ENCODE results near the gene ZBTB7B. TPM values are rescaled to one million over a fixed set of nuclear protein-coding genes. Genes with fewer than 3 reads are reported as not detected.

Gene ZBTB7B
- total RNA-seq, 2 experiments from 2014 or later = 16.3 to 23.2 TPM

DNA sequence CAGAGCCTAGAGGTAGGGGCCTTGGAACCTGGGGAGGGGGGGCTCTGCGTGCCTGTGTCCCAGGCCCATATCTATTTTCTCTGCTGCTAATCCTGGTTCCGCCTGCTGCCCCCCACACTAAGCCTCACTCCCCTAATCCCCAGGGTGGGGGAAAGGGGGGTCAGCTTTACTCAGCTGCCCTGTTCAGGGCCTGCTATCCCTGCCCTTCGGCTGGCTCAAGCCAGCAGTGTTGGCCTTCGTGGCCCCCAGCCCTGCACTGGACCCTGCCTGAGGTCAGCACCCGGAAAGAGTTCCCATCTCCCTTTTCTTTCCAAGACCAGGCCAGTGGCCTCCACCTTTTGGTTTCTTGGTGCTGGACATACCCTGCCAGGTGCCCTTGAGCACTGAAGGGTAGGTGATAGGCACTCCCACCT is 8.4 kb downstream of the ZBTB7B start:
- no peak overlapping the region for H3K4me2 ChIP-seq (ENCODE audit: low read length)
- H3K4me1 ChIP-seq (ENCODE audit: insufficient read depth, low read length, poor library complexity, severe bottlenecking) = peaks cover 80% of the 10 kb centered on the region
- no peak overlapping the region for H3K4me3 ChIP-seq (ENCODE audit: low read depth, low read length, poor library complexity, severe bottlenecking)
- intact Hi-C loops (cut with micrococcal nuclease; ENCODE audit: unreplicated experiment) = no loop called here
- BruUV-seq (replicated peaks) = no TSS peak
- no peaks in the 10 kb centered on the region for H3K9me2 ChIP-seq (ENCODE audit: insufficient read depth, low read length)
- H3K27ac ChIP-seq (ENCODE audit: low read depth, low read length, poor library complexity, severe bottlenecking) = no peak overlapping the region
- POLR2A ChIA-PET = interaction anchor here (0.6 kb wide), 1 partner anchor 972 kb away, joined by 4 read pairs; no protein-coding TSS in a partner anchor
- H3K36me3 ChIP-seq (ENCODE audit: insufficient read depth, low read length) = peaks cover 14% of the 10 kb centered on the region; the same call in 1 of the 2 replicates
- CTCF ChIA-PET (ENCODE audit: unreplicated experiment) = no interaction called here
- H3K9me3 ChIP-seq (ENCODE audit: low read length) = no peaks in the 10 kb centered on the region
- no peaks in the 10 kb centered on the region for H3K79me2 ChIP-seq (ENCODE audit: insufficient read depth, low read depth, low read length)
- TF ChIP-seq EZH2phosphoT487 (IDR thresholded peaks at IDR 0.05; ENCODE audit: borderline replicate concordance, low read depth, low read length) (no peak), CTCF (conservative IDR thresholded peaks at IDR 0.05; ENCODE audit: low read length) (no peak)
- no peaks in the 10 kb centered on the region for H4K20me1 ChIP-seq (ENCODE audit: insufficient read depth, low read length)
- DNase-seq (ENCODE audit: low spot score) = no peak
- H2AFZ ChIP-seq (ENCODE audit: low read length) = no peak overlapping the region

- H3K4me1 ChIP-seq (ENCODE audit: insufficient read depth, low read length, poor library complexity, severe bottlenecking) = peaks cover 80% of the 10 kb centered on the region
- BruUV-seq (replicated peaks) = no TSS peak
- intact Hi-C loops (cut with micrococcal nuclease; ENCODE audit: unreplicated experiment) = no loop called here
- H3K36me3 ChIP-seq (ENCODE audit: insufficient read depth, low read length) = peaks cover 19% of the 10 kb centered on the region; the same call in 1 of the 2 replicates
- no peak overlapping the region for H3K4me3 ChIP-seq (ENCODE audit: low read depth, low read length, poor library complexity, severe bottlenecking)
- CTCF ChIA-PET (ENCODE audit: unreplicated experiment) = interaction anchor here (0.5 kb wide), 1 partner anchor 45 kb away, joined by 4 read pairs; no protein-coding TSS in a partner anchor
- H3K9me2 ChIP-seq (ENCODE audit: insufficient read depth, low read length) = no peaks in the 10 kb centered on the region
- TF ChIP-seq CTCF (conservative IDR thresholded peaks at IDR 0.05; ENCODE audit: low read length) (no peak), EZH2phosphoT487 (IDR thresholded peaks at IDR 0.05; ENCODE audit: borderline replicate concordance, low read depth, low read length) (no peak)
- H3K79me2 ChIP-seq (ENCODE audit: insufficient read depth, low read depth, low read length) = no peaks in the 10 kb centered on the region
- POLR2A ChIA-PET = interaction anchor here (0.6 kb wide), 1 partner anchor 972 kb away, joined by 4 read pairs; no protein-coding TSS in a partner anchor
- H3K9me3 ChIP-seq (ENCODE audit: low read length) = no peaks in the 10 kb centered on the region
- H4K20me1 ChIP-seq (ENCODE audit: insufficient read depth, low read length) = no peaks in the 10 kb centered on the region
- H3K27ac ChIP-seq (ENCODE audit: low read depth, low read length, poor library complexity, severe bottlenecking) = no peak overlapping the region
- no peak for DNase-seq (ENCODE audit: low spot score)
- H2AFZ ChIP-seq (ENCODE audit: low read length) = no peak overlapping the region
- H3K4me2 ChIP-seq (ENCODE audit: low read length) = no peak overlapping the region
Observed at GRCh38 chr1:155011437-155012025, 8.9 kb downstream of the ZBTB7B start.

GRCh38 chr1:155012026-155012546 is 9.5 kb downstream of the ZBTB7B start:
- no peaks in the 10 kb centered on the region for H3K79me2 ChIP-seq (ENCODE audit: insufficient read depth, low read depth, low read length)
- intact Hi-C loops (cut with micrococcal nuclease; ENCODE audit: unreplicated experiment) = no loop called here
- peaks cover 80% of the 10 kb centered on the region for H3K4me1 ChIP-seq (ENCODE audit: insufficient read depth, low read length, poor library complexity, severe bottlenecking)
- H3K36me3 ChIP-seq (ENCODE audit: insufficient read depth, low read length) = peaks cover 22% of the 10 kb centered on the region; the same call in 1 of the 2 replicates
- CTCF ChIA-PET (ENCODE audit: unreplicated experiment) = no interaction called here
- DNase-seq (ENCODE audit: low spot score) = no peak
- no TSS peak for BruUV-seq (replicated peaks)
- POLR2A ChIA-PET = interaction anchor here (0.7 kb wide), 2 partner anchors 23 to 47 kb away, joined by 3 to 4 read pairs; no protein-coding TSS in a partner anchor
- TF ChIP-seq EZH2phosphoT487 (IDR thresholded peaks at IDR 0.05; ENCODE audit: borderline replicate concordance, low read depth, low read length) (no peak), CTCF (conservative IDR thresholded peaks at IDR 0.05; ENCODE audit: low read length) (no peak)
- no peaks in the 10 kb centered on the region for H3K9me2 ChIP-seq (ENCODE audit: insufficient read depth, low read length)
- no peak overlapping the region for H3K4me3 ChIP-seq (ENCODE audit: low read depth, low read length, poor library complexity, severe bottlenecking)
- no peak overlapping the region for H2AFZ ChIP-seq (ENCODE audit: low read length)
- H4K20me1 ChIP-seq (ENCODE audit: insufficient read depth, low read length) = no peaks in the 10 kb centered on the region
- H3K27ac ChIP-seq (ENCODE audit: low read depth, low read length, poor library complexity, severe bottlenecking) = peak overlapping the region; percentile 58
- no peak overlapping the region for H3K4me2 ChIP-seq (ENCODE audit: low read length)
- H3K9me3 ChIP-seq (ENCODE audit: low read length) = no peaks in the 10 kb centered on the region

Data from OCI-LY7 (cell line).